H7 (cell line): Measurements from ENCODE around the gene ARID4B. TPM values are rescaled to one million over a fixed set of nuclear protein-coding genes. Genes with fewer than 3 reads are reported as not detected.
A peak's percentile ranks its signal among the peaks of the same experiment; 100 is the strongest.
"Not testable (repeated sequence)": the region's sequence is repeated elsewhere in the genome, so short reads cannot be mapped to it uniquely, and the experiment has no call there.

ENCODE experiments used
- DNase-seq: peaks from one replicate; pipeline ENCODE4 v3.0.0; 2012
- H3K27me3 ChIP-seq: 2 replicates; pipeline ENCODE4 v1.6.0; 2011; ENCODE audit warnings: mild to moderate bottlenecking, low read length; ENCODE audit not compliant: control insufficient read depth, insufficient read depth
- H3K36me3 ChIP-seq: replicated peaks from 2 replicates; pipeline ENCODE4 v1.5.1; 2011; ENCODE audit warnings: low read length; ENCODE audit not compliant: control insufficient read depth, insufficient read depth
- H3K4me3 ChIP-seq: 2 replicates; pipeline ENCODE4 v1.5.1; 2011; ENCODE audit warnings: low read depth, mild to moderate bottlenecking, control low read depth, low read length, moderate library complexity; ENCODE audit not compliant: insufficient read depth
- total RNA-seq: library from RNA; depleted of rRNA; stranded (reverse); fragments of >200 nt; shearing (Covaris generic); gene quantifications from 2 replicates; pipeline ENCODE4 v1.2.3, GENCODE V29; 2014; rRNA removed

ARID4B gene
- 16.0 and 27.0 TPM in 2 replicates for total RNA-seq

GRCh38 chr1:235327559-235328270 is at the start of gene ARID4B:
Gene ARID4B (minus strand): TSS chr1:235328179. CDS start chr1:235326919, 1,260 bp downstream.
- peak within 1 kb of the TSS; percentile 97 for H3K4me3 ChIP-seq
- no peaks in the 10 kb centered on the region; the same call in 1 of the 2 replicates for H3K36me3 ChIP-seq
- no peaks in the 10 kb centered on the region for H3K27me3 ChIP-seq
- DNase-seq: peak; percentile 95

- peaks cover 4% of the 10 kb centered on the region for H3K36me3 ChIP-seq
Observed at GRCh38 chr1:235375919-235376605, 48.1 kb upstream of the ARID4B start.

GRCh38 chr1:235369802-235370201 is 41.8 kb upstream of the ARID4B start:
- no peak for DNase-seq
- Histone ChIP-seq H3K36me3 (no peaks in the 10 kb centered on the region), H3K27me3 (no peaks in the 10 kb centered on the region), H3K4me3 (no peak overlapping the region)

More at GRCh38 chr1:235375919-235376605, 48.1 kb upstream of the ARID4B start:
- Histone ChIP-seq H3K4me3 (no peak overlapping the region), H3K27me3 (no peaks in the 10 kb centered on the region)
- no peak for DNase-seq

- H3K36me3 ChIP-seq: no peaks in the 10 kb centered on the region
- H3K4me3 ChIP-seq: no peak overlapping the region
- no peaks in the 10 kb centered on the region for H3K27me3 ChIP-seq
- DNase-seq: no peak
Observed at GRCh38 chr1:235368428-235368827, 40.4 kb upstream of the ARID4B start.

GRCh38 chr1:235367000-235367908 is 39.3 kb upstream of the ARID4B start, which contains the start of gene TBCE:
Gene TBCE (plus strand): TSS chr1:235367427. CDS start chr1:235380050, 12,623 bp downstream.
- Histone ChIP-seq H3K27me3 (no peaks in the 10 kb centered on the region), H3K36me3 (no peaks in the 10 kb centered on the region), H3K4me3 (peak within 1 kb of the TSS; percentile 78)
- peak; percentile 95 for DNase-seq

GRCh38 chr1:235366286-235366685 is 38.3 kb upstream of the ARID4B start:
- no peak overlapping the region for H3K4me3 ChIP-seq
- no peaks in the 10 kb centered on the region for H3K27me3 ChIP-seq
- DNase-seq: no peak
- H3K36me3 ChIP-seq: no peaks in the 10 kb centered on the region

GRCh38 chr1:235364189-235364588 is 36.2 kb upstream of the ARID4B start:
- H3K36me3 ChIP-seq, DNase-seq, H3K4me3 ChIP-seq, H3K27me3 ChIP-seq: not testable (repeated sequence)

- DNase-seq: no peak
- no peaks in the 10 kb centered on the region for H3K27me3 ChIP-seq
- H3K36me3 ChIP-seq: no peaks in the 10 kb centered on the region
- H3K4me3 ChIP-seq: no peak overlapping the region
Observed at GRCh38 chr1:235358899-235359298, 30.9 kb upstream of the ARID4B start.

- DNase-seq: peak; percentile 65
- no peak overlapping the region for H3K4me3 ChIP-seq
- no peaks in the 10 kb centered on the region for H3K36me3 ChIP-seq
- H3K27me3 ChIP-seq: no peaks in the 10 kb centered on the region
Observed at GRCh38 chr1:235357485-235358373, 29.8 kb upstream of the ARID4B start.

GRCh38 chr1:235351898-235352297 is 23.9 kb upstream of the ARID4B start:
- Histone ChIP-seq H3K27me3 (no peaks in the 10 kb centered on the region), H3K36me3 (no peaks in the 10 kb centered on the region), H3K4me3 (no peak overlapping the region)
- DNase-seq: no peak

GRCh38 chr1:235351441-235351840 is 23.5 kb upstream of the ARID4B start:
- Histone ChIP-seq H3K4me3 (no peak overlapping the region), H3K36me3 (no peaks in the 10 kb centered on the region), H3K27me3 (no peaks in the 10 kb centered on the region)
- DNase-seq: no peak

- DNase-seq: no peak
- H3K27me3 ChIP-seq: no peaks in the 10 kb centered on the region
- H3K4me3 ChIP-seq: no peak overlapping the region
- peaks cover 2% of the 10 kb centered on the region for H3K36me3 ChIP-seq
Observed at GRCh38 chr1:235343726-235344125, 15.7 kb upstream of the ARID4B start.

- no peak overlapping the region for H3K4me3 ChIP-seq
- H3K36me3 ChIP-seq: peaks cover 2% of the 10 kb centered on the region
- no peaks in the 10 kb centered on the region for H3K27me3 ChIP-seq
- no peak for DNase-seq
Observed at GRCh38 chr1:235342471-235342870, 14.5 kb upstream of the ARID4B start.
